Brain microvascular endothelial cell (primary cell): ENCODE measurements around the gene ZBTB7C.

Source experiments
- DNase-seq: peaks from one replicate; pipeline ENCODE4 v3.0.0-alpha.2; 2020
- H3K27ac ChIP-seq: fragments of 250-450 bp; sonication (Bioruptor Pico); 2 replicates; pipeline ENCODE4 v1.5.1; 2020; ENCODE audit warnings: mild to moderate bottlenecking, moderate library complexity
- H3K27me3 ChIP-seq: fragments of 250-450 bp; sonication (Bioruptor Pico); replicated peaks from 2 replicates; pipeline ENCODE4 v1.5.1; 2020; ENCODE audit warnings: mild to moderate bottlenecking
- H3K36me3 ChIP-seq: fragments of 250-450 bp; sonication (Bioruptor Pico); replicated peaks from 2 replicates; pipeline ENCODE4 v1.5.1; 2020; ENCODE audit warnings: mild to moderate bottlenecking
- H3K4me3 ChIP-seq: 2 replicates; pipeline ENCODE4 v1.5.1; 2011; ENCODE audit warnings: low read depth, mild to moderate bottlenecking, control low read depth, low read length, moderate library complexity
- in situ Hi-C: cut with HindIII; loops from 2 replicates; pipeline ENCODE4 v1.10.0; 2017; ENCODE audit warnings: low sequenced_read_pairs, low pct_ligation_motif_present
- TF ChIP-seq, protein P1 (sequence below): IDR thresholded peaks from 2 replicates; pipeline ENCODE4 v1.5.1; 2011; ENCODE audit warnings: low read depth, mild to moderate bottlenecking, moderate library complexity, low read length, control low read depth, inconsistent platforms; ENCODE audit errors: missing control alignments

The ZBTB7C gene

DNA sequence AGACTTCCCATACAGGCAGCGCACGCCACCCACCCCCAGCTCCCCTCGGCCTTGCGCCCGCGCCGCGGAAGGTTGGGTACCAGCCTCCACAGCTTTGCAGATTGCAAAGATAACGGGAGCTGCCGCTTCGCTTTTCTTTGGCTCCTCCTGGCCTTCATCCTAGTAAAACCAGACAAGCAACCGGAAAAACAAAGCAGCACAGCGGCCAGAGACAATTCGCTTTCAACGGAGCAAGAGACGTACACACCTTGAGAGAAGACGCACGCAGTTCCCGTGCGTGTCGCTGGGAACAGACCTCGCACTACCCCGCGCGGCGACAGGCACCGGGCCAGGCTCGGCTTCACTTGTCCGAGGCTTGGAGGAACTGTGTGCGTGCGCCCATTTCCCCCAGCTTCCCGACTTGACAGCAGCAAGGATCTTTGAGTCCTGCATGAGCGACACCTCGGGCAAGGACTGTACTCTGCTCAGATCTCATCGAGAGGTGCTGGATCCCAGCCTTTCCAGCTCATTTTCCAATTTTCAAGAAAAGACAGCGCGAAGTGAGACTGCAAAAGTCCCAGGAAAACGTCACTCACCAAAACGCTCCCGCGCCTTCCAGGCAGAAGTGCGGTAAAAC is 964 bp downstream of the ZBTB7C start:
- H3K4me3 ChIP-seq: peak overlapping the region; percentile 9
- TF ChIP-seq, protein P1, sequence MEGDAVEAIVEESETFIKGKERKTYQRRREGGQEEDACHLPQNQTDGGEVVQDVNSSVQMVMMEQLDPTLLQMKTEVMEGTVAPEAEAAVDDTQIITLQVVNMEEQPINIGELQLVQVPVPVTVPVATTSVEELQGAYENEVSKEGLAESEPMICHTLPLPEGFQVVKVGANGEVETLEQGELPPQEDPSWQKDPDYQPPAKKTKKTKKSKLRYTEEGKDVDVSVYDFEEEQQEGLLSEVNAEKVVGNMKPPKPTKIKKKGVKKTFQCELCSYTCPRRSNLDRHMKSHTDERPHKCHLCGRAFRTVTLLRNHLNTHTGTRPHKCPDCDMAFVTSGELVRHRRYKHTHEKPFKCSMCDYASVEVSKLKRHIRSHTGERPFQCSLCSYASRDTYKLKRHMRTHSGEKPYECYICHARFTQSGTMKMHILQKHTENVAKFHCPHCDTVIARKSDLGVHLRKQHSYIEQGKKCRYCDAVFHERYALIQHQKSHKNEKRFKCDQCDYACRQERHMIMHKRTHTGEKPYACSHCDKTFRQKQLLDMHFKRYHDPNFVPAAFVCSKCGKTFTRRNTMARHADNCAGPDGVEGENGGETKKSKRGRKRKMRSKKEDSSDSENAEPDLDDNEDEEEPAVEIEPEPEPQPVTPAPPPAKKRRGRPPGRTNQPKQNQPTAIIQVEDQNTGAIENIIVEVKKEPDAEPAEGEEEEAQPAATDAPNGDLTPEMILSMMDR: no peak
- H3K27ac ChIP-seq: no peak overlapping the region
- H3K27me3 ChIP-seq: peaks cover 51% of the 10 kb centered on the region
- no peaks in the 10 kb centered on the region for H3K36me3 ChIP-seq
- in situ Hi-C loops: no loop called here
- DNase-seq: no peak

- TF ChIP-seq, protein P1: no peak
- Histone ChIP-seq H3K27me3 (peaks cover 51% of the 10 kb centered on the region), H3K36me3 (no peaks in the 10 kb centered on the region), H3K27ac (no peak overlapping the region), H3K4me3 (no peak overlapping the region)
- in situ Hi-C loops: no loop called here
- no peak for DNase-seq
Measured at GRCh38 chr18:48407358-48407757, 1.8 kb downstream of the ZBTB7C start.

- TF ChIP-seq, protein P1: no peak
- no peak for DNase-seq
- Histone ChIP-seq H3K36me3 (no peaks in the 10 kb centered on the region), H3K4me3 (no peak overlapping the region), H3K27ac (no peak overlapping the region), H3K27me3 (peaks cover 39% of the 10 kb centered on the region)
- in situ Hi-C loops: no loop called here
Measured at GRCh38 chr18:48405978-48406377, 3.2 kb downstream of the ZBTB7C start.

DNA sequence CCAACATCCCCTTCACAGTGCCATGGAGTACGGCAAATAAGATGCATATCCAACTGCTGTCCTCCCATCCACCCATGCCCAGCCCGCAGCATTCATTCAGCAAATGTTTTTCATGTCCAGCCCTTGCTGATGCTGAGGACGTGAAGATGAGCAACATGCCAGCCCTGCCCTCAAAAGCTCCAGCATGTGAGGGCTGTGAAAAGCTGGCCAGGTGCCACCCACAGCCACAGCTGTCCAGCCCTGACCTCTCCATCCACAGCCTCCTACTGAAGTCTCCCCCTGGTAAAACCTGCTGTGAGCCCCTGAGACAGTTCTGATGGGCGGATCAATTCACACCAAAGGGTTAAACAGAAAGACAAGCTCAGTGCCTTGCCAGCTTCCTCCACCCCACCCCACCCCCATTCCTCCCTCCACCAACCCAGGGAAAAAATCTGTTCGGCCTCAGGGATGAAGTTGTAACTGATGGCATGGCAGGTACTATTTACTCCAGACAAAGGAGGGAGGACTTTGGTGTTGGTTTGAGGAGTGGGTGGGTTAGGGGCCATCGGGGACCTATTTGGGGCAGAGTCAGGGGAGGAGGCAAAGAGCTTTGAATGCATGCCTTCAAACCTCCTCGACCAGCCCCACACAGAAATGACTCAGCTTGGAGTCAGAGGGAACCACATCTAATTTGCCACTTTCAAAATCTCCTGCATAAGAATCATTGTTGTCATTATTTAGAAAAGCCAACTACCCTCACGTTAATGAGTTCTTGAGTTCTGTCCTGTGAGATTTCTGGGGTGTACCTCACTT is 4.3 kb downstream of the ZBTB7C start:
- no peak overlapping the region for H3K4me3 ChIP-seq
- peaks cover 35% of the 10 kb centered on the region for H3K27me3 ChIP-seq
- TF ChIP-seq, protein P1: no peak
- H3K27ac ChIP-seq: no peak overlapping the region
- DNase-seq: no peak
- in situ Hi-C loops: no loop called here
- H3K36me3 ChIP-seq: no peaks in the 10 kb centered on the region

GRCh38 chr18:48402953-48403352 is 6.2 kb downstream of the ZBTB7C start:
- H3K36me3 ChIP-seq: no peaks in the 10 kb centered on the region
- TF ChIP-seq, protein P1: no peak
- H3K27me3 ChIP-seq: peaks cover 25% of the 10 kb centered on the region
- H3K4me3 ChIP-seq: no peak overlapping the region
- no peak overlapping the region for H3K27ac ChIP-seq
- in situ Hi-C loops: no loop called here
- DNase-seq: no peak
